Measurements from ENCODE around the gene ACSL4. TPM values are rescaled to one million over a fixed set of nuclear protein-coding genes. Genes with fewer than 3 reads are reported as not detected.

ACSL4 gene
- total RNA-seq, 1 donor from 2014 or later = 56.4 TPM

DNA sequence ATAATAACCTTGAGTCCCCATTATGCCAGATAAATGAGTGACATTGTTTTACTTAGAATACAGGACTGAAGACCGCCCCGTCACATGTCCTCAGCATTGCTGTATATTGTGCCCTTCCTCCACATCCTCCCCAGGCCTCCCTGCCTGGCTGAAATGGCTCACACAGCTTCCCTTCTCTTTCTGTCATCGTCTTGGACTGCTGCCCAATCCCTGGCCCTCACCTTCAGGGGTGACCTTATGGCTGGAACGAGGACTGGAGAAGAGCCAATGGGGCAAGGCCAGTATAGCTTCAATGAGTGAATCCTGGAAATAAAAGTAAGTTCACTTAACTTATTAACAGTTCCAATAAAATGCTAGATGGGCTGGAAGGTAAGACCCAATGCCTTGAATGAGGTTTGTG, 110.8 kb downstream of the ACSL4 start:
- DNase-seq (ENCODE audit: extremely low read depth, low read depth, low spot score) = no peak

DNA sequence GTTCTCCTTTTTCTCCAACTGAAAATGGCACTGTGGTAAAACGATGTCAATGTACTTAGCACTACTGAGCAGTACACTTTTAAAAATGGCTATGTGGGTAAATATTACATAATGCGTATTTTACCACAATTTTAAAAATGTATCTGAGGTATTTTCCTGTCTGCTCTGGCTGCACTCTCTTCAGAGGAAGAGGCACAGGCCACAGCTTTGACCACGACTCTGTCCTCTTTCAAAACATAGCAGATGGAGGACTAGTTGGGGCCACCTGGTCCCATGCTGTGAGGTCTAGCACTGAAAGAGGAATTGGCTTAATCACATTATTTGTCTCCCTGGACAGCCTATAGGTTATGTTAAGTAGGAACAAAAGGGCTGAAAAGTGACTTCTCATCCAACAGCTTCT, 113.3 kb downstream of the ACSL4 start:
- no peak for DNase-seq (ENCODE audit: extremely low read depth, low read depth, low spot score)

DNA sequence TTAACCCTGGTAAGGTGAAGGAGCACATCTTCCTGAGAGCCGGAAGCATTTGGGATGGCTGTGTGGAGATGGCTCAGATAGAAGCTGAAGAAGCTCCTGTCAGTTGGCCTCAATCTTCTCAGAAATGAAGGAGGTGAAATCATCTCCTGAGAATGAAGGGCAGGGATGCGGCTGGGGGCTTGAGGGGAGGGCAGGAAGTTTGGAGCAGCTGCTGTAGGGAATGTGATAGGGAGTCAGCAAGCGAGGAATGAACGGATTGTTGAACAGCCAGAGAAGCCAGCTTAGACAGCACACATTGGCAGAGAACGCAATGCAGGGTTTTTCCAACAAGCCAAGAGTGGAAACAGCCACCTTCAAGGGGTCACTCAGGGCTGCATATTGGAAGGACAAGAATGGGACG, 118.1 kb downstream of the ACSL4 start:
- no peak for DNase-seq (ENCODE audit: extremely low read depth, low read depth, low spot score)

DNA sequence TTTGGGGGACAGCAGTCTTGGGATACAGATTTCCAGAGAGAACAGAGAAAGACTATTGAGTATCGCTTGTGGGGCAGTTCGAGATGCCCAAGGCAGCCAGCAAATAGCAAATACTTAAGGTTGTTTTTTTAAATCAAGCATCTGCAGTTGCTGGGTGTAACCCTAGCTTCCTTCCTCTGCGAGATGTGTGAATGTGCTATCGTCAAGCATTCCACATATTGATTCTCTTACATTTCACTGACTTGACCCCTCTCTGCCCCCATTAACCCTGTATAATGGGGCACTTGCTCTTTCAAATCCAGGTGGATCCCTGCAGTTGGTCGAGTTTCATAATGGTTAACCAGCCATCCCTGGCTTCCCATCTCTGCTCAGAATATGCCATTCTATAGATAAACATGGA, 131.6 kb downstream of the ACSL4 start:
- no peak for DNase-seq (ENCODE audit: extremely low read depth, low read depth, low spot score)

DNA sequence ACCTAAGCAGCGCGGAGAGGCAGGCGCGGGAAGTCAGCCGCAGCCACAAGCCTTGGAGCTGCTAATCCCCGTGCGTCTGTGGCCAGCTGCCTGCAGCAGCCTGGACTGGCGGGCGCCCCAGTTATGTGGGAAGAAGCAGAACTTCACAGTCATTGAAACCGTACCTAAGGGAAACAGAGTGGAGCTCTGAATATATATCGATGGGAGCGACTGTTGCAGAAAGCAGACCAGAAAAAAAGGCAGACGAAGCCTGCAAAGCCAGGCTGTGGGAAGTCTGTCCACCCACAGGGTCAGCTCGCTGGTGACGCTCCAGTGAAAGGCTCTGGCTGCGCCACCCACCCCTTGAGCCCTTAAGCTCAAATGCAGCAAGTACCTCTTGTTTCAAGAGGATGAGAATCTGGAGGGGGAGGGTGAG, 132.8 kb downstream of the ACSL4 start:
- no peak for DNase-seq (ENCODE audit: extremely low read depth, low read depth, low spot score)

DNA sequence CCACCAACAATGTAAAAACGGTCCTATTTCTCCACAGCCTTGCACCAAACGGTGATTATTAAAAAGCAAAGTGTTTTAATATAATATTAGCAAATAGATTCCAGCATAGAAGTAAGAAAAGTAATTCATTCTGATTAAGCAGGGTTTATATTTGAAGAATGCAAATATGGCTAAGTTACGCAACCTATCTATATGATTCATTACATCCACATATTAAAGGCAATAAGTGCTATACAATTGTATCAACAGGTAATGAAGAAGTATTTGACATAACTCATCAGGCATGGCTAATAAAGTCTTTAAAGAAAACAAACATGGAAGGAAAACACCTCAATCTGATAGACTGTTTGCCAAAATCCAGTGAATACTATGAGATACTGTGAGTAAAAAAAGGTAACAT, 137.0 kb downstream of the ACSL4 start:
- no peak for DNase-seq (ENCODE audit: extremely low read depth, low read depth, low spot score)

Other genes starting within 250 kb of the ACSL4 start
- gene NXT2, start 196.4 kb downstream of the ACSL4 start, total RNA-seq = 2.2 and 2.8 TPM in 2 replicates
- gene KCNE5, start 108.1 kb downstream of the ACSL4 start, total RNA-seq = not detected in 2 replicates